T-cell (primary cell): ENCODE results near the gene PCBD1. TPM values are rescaled to one million over a fixed set of nuclear protein-coding genes. Genes with fewer than 3 reads are reported as not detected.

Experiments
- ATAC-seq, 4 experiments: fragments of 200-7000 bp in 3 of 4; fragments of 150-1000 bp in 1 of 4; cut with Tn5 transposase; replicated peaks in 1 of 4; 1 replicate in 3 of 4; 2 replicates in 1 of 4; pipeline ENCODE4 v1.10.0; 2021; ENCODE audit warnings: moderate library complexity in 3 of 4, mild to moderate bottlenecking in 2 of 4, moderate number of reproducible peaks in 1 of 4
- CTCF ChIA-PET, 2 donors: fragments of 300-600 bp; sonication (Branson Sonifier 250); formaldehyde crosslinking; loops; one replicate each; lab custom pipeline; 2022; ENCODE audit warnings: antibody characterized with exemption in 2 of 2; lab: Charles Lee
- POLR2A ChIA-PET, 2 donors: fragments of 300-600 bp; sonication (Branson Sonifier 250); formaldehyde crosslinking; loops; one replicate each; lab custom pipeline; 2022; ENCODE audit warnings: antibody characterized with exemption in 2 of 2; lab: Charles Lee
- DNase-seq, 35 experiments: peaks; one replicate each; pipeline versions ENCODE4 v3.0.0 to v3.0.0-alpha.2; 2013 to 2023
- H3K27ac ChIP-seq: one replicate; pipeline ENCODE4 v1.5.1; 2013; ENCODE audit warnings: low read length
- H3K27me3 ChIP-seq, 2 experiments: replicated peaks in 1 of 2; 1 replicate in 1 of 2; 2 replicates in 1 of 2; pipeline versions ENCODE4 v1.6.1 to v1.7.0; 2013; ENCODE audit warnings: low read length in 1 of 2, mixed read lengths in 1 of 2; ENCODE audit not compliant: control insufficient read depth in 2 of 2, insufficient read depth in 2 of 2; ENCODE audit errors: extremely low read depth in 1 of 2
- H3K36me3 ChIP-seq, 2 donors: 1 replicate in 1 of 2; 2 replicates in 1 of 2; pipeline versions ENCODE4 v1.6.1 to v1.7.0; 2013; ENCODE audit warnings: low read length in 1 of 2; ENCODE audit not compliant: control insufficient read depth in 2 of 2, insufficient read depth in 1 of 2; ENCODE audit errors: extremely low read depth in 1 of 2
- H3K4me1 ChIP-seq, 2 experiments: 1 replicate in 1 of 2; 2 replicates in 1 of 2; pipeline versions ENCODE4 v1.6.1 to v1.7.0; 2013; ENCODE audit warnings: low read length in 2 of 2, mixed read lengths in 1 of 2; ENCODE audit not compliant: insufficient read depth in 2 of 2, control insufficient read depth in 1 of 2; ENCODE audit errors: extremely low read depth in 1 of 2
- H3K4me3 ChIP-seq, 2 donors: 1 replicate in 1 of 2; 2 replicates in 1 of 2; pipeline versions ENCODE4 v1.5.1 to v1.7.0; 2013; ENCODE audit warnings: mild to moderate bottlenecking in 2 of 2, low read length in 1 of 2, moderate library complexity in 1 of 2; ENCODE audit not compliant: control insufficient read depth in 1 of 2; ENCODE audit errors: extremely low read depth in 1 of 2
- H3K9me3 ChIP-seq: 2 replicates; pipeline ENCODE4 v1.7.0; 2013
- H3K27ac Mint-ChIP-seq, 2 donors: one replicate each; pipeline ENCODE4 v1.8.0; 2020 to 2021; ENCODE audit warnings: mild to moderate bottlenecking in 2 of 2, mixed read lengths in 2 of 2
- H3K27me3 Mint-ChIP-seq, 2 donors: one replicate each; pipeline ENCODE4 v1.8.0; 2021 to 2022; ENCODE audit warnings: mixed read lengths in 2 of 2
- H3K36me3 Mint-ChIP-seq: one replicate; pipeline ENCODE4 v1.8.0; 2021; ENCODE audit warnings: mixed read lengths
- H3K4me1 Mint-ChIP-seq, 3 donors: one replicate each; pipeline ENCODE4 v1.8.0; 2020 to 2022; ENCODE audit warnings: mixed read lengths in 3 of 3, mild to moderate bottlenecking in 1 of 3
- H3K4me3 Mint-ChIP-seq, 3 donors: one replicate each; pipeline ENCODE4 v1.8.0; 2020 to 2022; ENCODE audit warnings: mild to moderate bottlenecking in 3 of 3, mixed read lengths in 3 of 3, moderate library complexity in 3 of 3
- H3K9me3 Mint-ChIP-seq, 3 donors: one replicate each; pipeline ENCODE4 v1.8.0; 2020 to 2022; ENCODE audit warnings: mixed read lengths in 3 of 3
- WGBS: methylation state at CpG from one replicate; pipeline ENCODE4 v1.1.5; 2013; ENCODE audit warnings: missing lambda C conversion rate; ENCODE audit not compliant: insufficient coverage; 5-methylcytosine and 5-hydroxymethylcytosine counted together
- total RNA-seq, 35 experiments: library from RNA in 6 of 35; stranded (reverse) in 6 of 35; fragments of 120-200 nt in 1 of 35; gene quantifications; one replicate each; pipeline versions ENCODE4 v1.2.1 to v1.2.4 and lab custom pipeline; 2013 to 2026

PCBD1 gene
- total RNA-seq, 5 donors from 2014 or later (not counting 1 experiment from before 2014, with no cell fraction given): 6.5 to 10.0 (median 9.2) TPM

GRCh38 chr10:70845256-70845655 lies 43.1 kb downstream of the PCBD1 start:
- no peaks in the 10 kb centered on the region for H3K9me3 ChIP-seq
- H3K27ac ChIP-seq: no peak overlapping the region
- H3K9me3 Mint-ChIP-seq: no peaks in the 10 kb centered on the region
- no CpG with 5 or more reads among the region's 2 CpGs for WGBS
- no peaks in the 10 kb centered on the region for H3K27me3 ChIP-seq
- peaks cover 0 to 15% of the 10 kb centered on the region in 2 donors for H3K36me3 ChIP-seq
- no peak overlapping the region for H3K27ac Mint-ChIP-seq
- H3K4me3 ChIP-seq: no peak overlapping the region
- POLR2A ChIA-PET: no interaction called here
- H3K27me3 Mint-ChIP-seq: no peaks in the 10 kb centered on the region
- no peaks in the 10 kb centered on the region for H3K4me1 ChIP-seq
- CTCF ChIA-PET: no interaction called here
- no peak overlapping the region for H3K4me3 Mint-ChIP-seq
- H3K4me1 Mint-ChIP-seq: peaks cover 0 to 25% (median 10%) of the 10 kb centered on the region in 3 donors
- ATAC-seq (no peak), DNase-seq (no peak)
- peaks cover 60% of the 10 kb centered on the region for H3K36me3 Mint-ChIP-seq

- H3K4me1 Mint-ChIP-seq: peaks cover 0 to 20% (median 10%) of the 10 kb centered on the region in 3 donors
- H3K4me1 ChIP-seq: no peaks in the 10 kb centered on the region
- H3K4me3 ChIP-seq: no peak overlapping the region
- no peak for DNase-seq
- peaks cover 60% of the 10 kb centered on the region for H3K36me3 Mint-ChIP-seq
- H3K9me3 Mint-ChIP-seq: no peaks in the 10 kb centered on the region
- ChIA-PET CTCF (no interaction called here), POLR2A (no interaction called here)
- H3K27ac ChIP-seq: no peak overlapping the region
- H3K36me3 ChIP-seq: peaks cover 0 to 19% of the 10 kb centered on the region in 2 donors
- no peak overlapping the region for H3K27ac Mint-ChIP-seq
- H3K4me3 Mint-ChIP-seq: no peak overlapping the region
- H3K27me3 Mint-ChIP-seq: no peaks in the 10 kb centered on the region
- H3K27me3 ChIP-seq: no peaks in the 10 kb centered on the region
- WGBS: no CpG with 5 or more reads among the region's 2 CpGs
- no peak for ATAC-seq
- no peaks in the 10 kb centered on the region for H3K9me3 ChIP-seq
Observed at GRCh38 chr10:70843776-70844489, 44.4 kb downstream of the PCBD1 start.

DNA sequence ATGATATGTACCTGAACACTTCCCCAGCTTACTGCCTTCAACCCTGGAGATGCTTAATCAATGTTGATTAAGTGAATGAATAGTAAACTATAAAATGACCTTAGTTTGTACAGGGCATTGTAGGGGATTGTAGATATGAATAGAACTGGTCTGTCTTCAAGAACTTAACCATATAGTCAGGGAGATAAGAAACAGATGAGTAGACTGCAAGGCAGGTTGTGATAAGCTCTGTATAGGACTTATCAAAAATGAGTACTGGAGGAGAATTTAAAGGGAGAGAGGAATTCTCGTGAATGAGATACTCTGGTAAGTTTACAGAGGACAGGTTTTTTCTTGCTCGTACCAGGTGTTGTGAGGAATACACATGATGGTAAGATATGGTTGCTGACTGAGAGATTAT lies 45.0 kb downstream of the PCBD1 start:
- H3K36me3 Mint-ChIP-seq: peaks cover 58% of the 10 kb centered on the region
- H3K9me3 Mint-ChIP-seq: no peaks in the 10 kb centered on the region
- Histone ChIP-seq H3K4me3 (no peak overlapping the region), H3K9me3 (no peaks in the 10 kb centered on the region), H3K4me1 (no peaks in the 10 kb centered on the region), H3K27ac (no peak overlapping the region), H3K36me3 (peaks cover 0 to 21% of the 10 kb centered on the region in 2 donors), H3K27me3 (no peaks in the 10 kb centered on the region)
- CTCF ChIA-PET: no interaction called here
- POLR2A ChIA-PET: interaction anchor here (0.5 to 0.7 kb wide), 2 partner anchors 13 to 675 kb away, joined by 4 read pairs; no protein-coding TSS in a partner anchor
- ATAC-seq: no peak
- no peak overlapping the region for H3K27ac Mint-ChIP-seq
- 100% methylated on average over 2 of the region's 2 CpGs for WGBS
- no peaks in the 10 kb centered on the region for H3K27me3 Mint-ChIP-seq
- DNase-seq: no peak
- peaks cover 0 to 19% (median 12%) of the 10 kb centered on the region in 3 donors for H3K4me1 Mint-ChIP-seq
- no peak overlapping the region for H3K4me3 Mint-ChIP-seq

GRCh38 chr10:70840836-70841235 lies 47.5 kb downstream of the PCBD1 start:
- H3K27ac ChIP-seq: no peak overlapping the region
- H3K36me3 ChIP-seq: peaks cover 0 to 20% of the 10 kb centered on the region in 2 donors
- H3K4me1 Mint-ChIP-seq: peaks cover 6 to 24% (median 17%) of the 10 kb centered on the region in 3 donors
- no peaks in the 10 kb centered on the region for H3K27me3 Mint-ChIP-seq
- no CpG with 5 or more reads among the region's 2 CpGs for WGBS
- no peak overlapping the region for H3K27ac Mint-ChIP-seq
- no peak overlapping the region for H3K4me3 Mint-ChIP-seq
- H3K9me3 Mint-ChIP-seq: peaks cover 0 to 6% (median 0%) of the 10 kb centered on the region in 3 donors
- no peak overlapping the region for H3K4me3 ChIP-seq
- peaks cover 4% of the 10 kb centered on the region for H3K9me3 ChIP-seq
- no peaks in the 10 kb centered on the region for H3K27me3 ChIP-seq
- CTCF ChIA-PET: no interaction called here
- peaks cover 70% of the 10 kb centered on the region for H3K36me3 Mint-ChIP-seq
- ATAC-seq (no peak), DNase-seq (no peak)
- POLR2A ChIA-PET: no interaction called here
- no peaks in the 10 kb centered on the region for H3K4me1 ChIP-seq

DNA sequence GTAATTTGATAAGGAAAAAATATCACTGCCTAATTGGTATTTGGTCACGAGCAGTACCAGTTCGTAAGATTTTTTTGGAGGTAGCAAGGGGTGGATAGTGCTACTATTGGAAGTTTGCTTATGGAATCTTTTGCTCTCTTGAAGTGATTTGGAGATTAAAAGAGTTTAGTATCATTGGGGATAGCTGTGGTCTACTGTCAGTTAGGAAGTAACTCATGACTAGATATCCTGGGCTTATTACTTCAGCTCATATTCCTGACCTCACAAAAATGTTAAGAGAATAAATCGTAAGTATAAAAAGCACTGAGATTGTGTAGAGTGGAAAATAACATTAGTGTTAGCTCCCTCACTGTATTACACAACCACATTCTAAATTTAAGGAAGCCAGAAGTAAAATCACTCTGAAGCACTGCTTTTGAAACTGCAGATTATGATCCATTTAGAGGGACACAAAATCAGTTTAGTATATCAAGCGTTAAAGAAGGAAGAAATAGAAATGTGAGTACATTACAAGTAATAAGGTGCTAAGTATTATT lies 50.0 kb downstream of the PCBD1 start:
- ChIA-PET CTCF (no interaction called here), POLR2A (no interaction called here)
- no peaks in the 10 kb centered on the region for H3K27me3 ChIP-seq
- Mint-ChIP-seq H3K4me3 (no peak overlapping the region), H3K4me1 (peaks cover 18 to 29% (median 22%) of the 10 kb centered on the region in 3 donors), H3K36me3 (peaks cover 65% of the 10 kb centered on the region), H3K27me3 (no peaks in the 10 kb centered on the region), H3K9me3 (peaks cover 0 to 6% (median 0%) of the 10 kb centered on the region in 3 donors), H3K27ac (no peak overlapping the region)
- WGBS: 100% methylated on average over 2 of the region's 4 CpGs
- H3K4me1 ChIP-seq: no peaks in the 10 kb centered on the region
- no peak for DNase-seq
- no peak overlapping the region for H3K27ac ChIP-seq
- peaks cover 4% of the 10 kb centered on the region for H3K9me3 ChIP-seq
- peaks cover 4 to 7% of the 10 kb centered on the region in 2 donors for H3K36me3 ChIP-seq
- ATAC-seq: no peak
- H3K4me3 ChIP-seq: no peak overlapping the region

DNA sequence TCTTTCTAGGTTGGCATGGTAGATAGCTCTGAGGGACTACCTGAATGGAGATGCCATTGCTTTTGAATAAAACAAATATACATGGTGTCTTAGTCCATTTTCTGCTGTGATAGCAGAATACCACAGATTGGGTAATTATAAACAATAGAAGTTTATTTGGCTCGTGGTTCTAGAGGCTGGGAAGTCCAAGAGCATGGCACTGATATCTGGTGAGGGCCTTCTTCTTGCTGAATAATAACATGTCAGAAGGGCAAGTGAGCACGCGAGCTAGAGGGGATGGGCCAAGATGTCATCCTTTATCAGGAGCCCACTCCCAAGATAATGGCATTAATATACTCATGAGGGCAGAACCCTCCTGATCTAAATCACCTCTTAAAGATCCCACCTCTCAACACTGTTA lies 50.7 kb downstream of the PCBD1 start:
- H3K9me3 Mint-ChIP-seq: peaks cover 0 to 6% (median 0%) of the 10 kb centered on the region in 3 donors
- Histone ChIP-seq H3K27ac (no peak overlapping the region), H3K36me3 (peaks cover 4 to 6% of the 10 kb centered on the region in 2 donors), H3K27me3 (no peaks in the 10 kb centered on the region), H3K9me3 (peaks cover 4% of the 10 kb centered on the region), H3K4me3 (no peak overlapping the region), H3K4me1 (peaks cover 0 to 4% of the 10 kb centered on the region in 2 experiments)
- 90% methylated on average over 3 of the region's 3 CpGs for WGBS
- ATAC-seq (no peak), DNase-seq (no peak)
- no peak overlapping the region for H3K4me3 Mint-ChIP-seq
- H3K27me3 Mint-ChIP-seq: no peaks in the 10 kb centered on the region
- POLR2A ChIA-PET: no interaction called here
- peaks cover 25 to 34% (median 29%) of the 10 kb centered on the region in 3 donors for H3K4me1 Mint-ChIP-seq
- no peak overlapping the region for H3K27ac Mint-ChIP-seq
- CTCF ChIA-PET: no interaction called here
- peaks cover 64% of the 10 kb centered on the region for H3K36me3 Mint-ChIP-seq
